Lung (tissue), 16 donors: ENCODE measurements around the gene CASP1. TPM values are rescaled to one million over a fixed set of nuclear protein-coding genes. Genes with fewer than 3 reads are reported as not detected.
"Not testable (repeated sequence)": the region's sequence is repeated elsewhere in the genome, so short reads cannot be mapped to it uniquely, and the experiment has no call there.

Source experiments
- ATAC-seq: fragments of 200-7000 bp; cut with Tn5 transposase; one replicate; pipeline ENCODE4 v1.9.1; 2020; ENCODE audit warnings: moderate number of reproducible peaks; ENCODE audit not compliant: insufficient read depth, low FRiP score
- DNase-seq, 3 donors: peaks; one replicate each; pipeline ENCODE4 v3.0.0-alpha.2; 2013 to 2017
- H3K27ac ChIP-seq, 2 donors: one replicate each; pipeline ENCODE4 v1.5.1; 2013; ENCODE audit warnings: mild to moderate bottlenecking in 2 of 2, moderate library complexity in 2 of 2, control low read depth in 1 of 2, inconsistent platforms in 1 of 2, low read depth in 1 of 2, low read length in 1 of 2
- H3K27me3 ChIP-seq, 3 donors: one replicate each; pipeline ENCODE4 v1.5.1; 2013; ENCODE audit warnings: low read length in 2 of 3; ENCODE audit not compliant: control insufficient read depth in 3 of 3, insufficient read depth in 3 of 3
- H3K36me3 ChIP-seq, 4 donors: one replicate each; pipeline ENCODE4 v1.5.1; 2013; ENCODE audit warnings: low read length in 4 of 4, mild to moderate bottlenecking in 1 of 4, moderate library complexity in 1 of 4; ENCODE audit not compliant: control insufficient read depth in 4 of 4, insufficient read depth in 4 of 4
- H3K4me1 ChIP-seq, 5 donors: one replicate each; pipeline ENCODE4 v1.5.1; 2013; ENCODE audit warnings: low read length in 5 of 5, mild to moderate bottlenecking in 2 of 5, moderate library complexity in 1 of 5; ENCODE audit not compliant: control insufficient read depth in 5 of 5, insufficient read depth in 5 of 5
- H3K4me3 ChIP-seq: one replicate; pipeline ENCODE4 v1.5.1; 2013; ENCODE audit warnings: mild to moderate bottlenecking, control low read depth, moderate library complexity
- H3K9ac ChIP-seq, 2 donors: one replicate each; pipeline ENCODE4 v1.5.1; 2013; ENCODE audit warnings: low read length in 2 of 2, control low read depth in 1 of 2; ENCODE audit not compliant: insufficient read depth in 1 of 2
- H3K9me3 ChIP-seq, 4 donors: one replicate each; pipeline ENCODE4 v1.5.1; 2013; ENCODE audit warnings: low read length in 3 of 4, mild to moderate bottlenecking in 1 of 4, moderate library complexity in 1 of 4; ENCODE audit not compliant: control insufficient read depth in 4 of 4, insufficient read depth in 3 of 4
- WGBS, 2 donors: extraction: QIAGEN DNeasy Blood & Tissue Kit; methylation state at CpG; one replicate each; pipeline ENCODE4 v1.1.7; 2013; 5-methylcytosine and 5-hydroxymethylcytosine counted together
- long read RNA-seq, 5 donors: transcript quantifications; one replicate each; lab custom pipeline, GENCODE V29; 2026
- polyA plus RNA-seq, 2 donors: library from polyadenylated mRNA; stranded (reverse); fragments of 200-250 nt; gene quantifications; one replicate each; pipeline ENCODE4 v1.2.1, GENCODE V29; 2013
- total RNA-seq, 2 donors: library from RNA; depleted of rRNA in 1 of 2; stranded (reverse); fragments of >200 nt in 1 of 2; gene quantifications; one replicate each; pipeline ENCODE4 v1.2.1, GENCODE V29; 2014 to 2021
- TF ChIP-seq, protein P1 (sequence below): IDR thresholded peaks from 2 replicates; pipeline ENCODE4 v1.5.1; 2012; ENCODE audit warnings: mild to moderate bottlenecking; ENCODE audit errors: control extremely low read depth, extremely low read depth
- donor health status: control.
- donor health status: control.
- donor health status: Bipolar disorder and iron deficiency.
- donor health status: healthy.
- donor health status: DM: yes; HTN: yes; CAD: no.

Gene CASP1
- total RNA-seq = 10 to 100 TPM; 38.5 to 50.8 TPM
- 100 to 1,000 TPM in 1 of 2 donors, 10 to 100 TPM in 1; 30.2 to 115 TPM for polyA plus RNA-seq
- long read RNA-seq, donor 1, partial matches to known transcripts = 0 of 4 reads
- long read RNA-seq, donor 1, other reads (novel, unspliced or antisense) = 0 of 4 reads
- long read RNA-seq, donor 2 = 0 reads
- long read RNA-seq, donor 3, partial matches to known transcripts = 0 of 3 reads
- long read RNA-seq, donor 3, other reads (novel, unspliced or antisense) = 0 of 3 reads
- long read RNA-seq, donor 4, partial matches to known transcripts = 0 of 5 reads
- long read RNA-seq, donor 4, other reads (novel, unspliced or antisense) = 0 of 5 reads
- long read RNA-seq, donor 5, transcript CASP1-202 (10 exons, 1,477 nt) = major isoform, 5 of 7 reads
- long read RNA-seq, donor 5, partial matches to known transcripts = 0 of 7 reads
- long read RNA-seq, donor 5, other reads (novel, unspliced or antisense) = 0 of 7 reads

DNA sequence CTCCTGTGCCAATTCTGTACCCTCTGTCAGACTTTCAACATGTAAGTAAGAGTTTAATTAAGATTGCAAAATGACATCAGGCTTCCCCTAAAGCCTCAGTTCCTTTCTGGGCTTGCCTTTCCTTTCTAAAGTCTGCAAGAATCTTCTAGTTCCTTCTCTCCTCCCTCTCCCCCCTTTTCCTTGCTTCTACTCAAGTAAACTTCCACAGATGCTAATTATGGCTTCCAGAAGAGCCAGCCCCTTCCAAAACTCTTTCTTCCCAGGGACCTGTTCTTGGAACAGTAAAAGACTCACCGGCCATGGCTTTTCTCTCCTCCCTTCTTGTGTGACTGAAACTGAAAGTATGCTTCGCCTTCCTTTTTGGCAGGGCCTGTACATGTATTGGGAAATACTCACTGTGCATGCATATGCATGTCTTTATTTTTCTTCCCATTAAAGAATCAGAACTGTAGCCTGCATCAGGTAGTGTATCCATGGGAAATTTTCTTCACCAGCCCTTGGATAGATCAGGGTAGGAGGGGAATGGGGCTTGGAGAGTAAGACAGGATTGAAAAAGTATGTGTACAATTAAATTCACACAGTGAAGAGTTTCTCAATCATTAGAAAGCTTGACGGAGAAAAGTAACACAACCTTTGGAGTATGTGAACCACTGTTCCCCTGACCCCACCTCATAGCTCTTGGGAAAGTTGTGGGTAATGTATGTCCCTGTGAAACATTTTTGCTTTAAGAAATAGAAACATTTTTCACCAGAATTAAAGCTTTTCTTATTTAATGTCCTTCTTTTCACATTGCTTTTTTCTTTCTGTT is at the start of gene CASP1:
CASP1 (minus strand) TSS at position 332 of the 808 bp plus-strand sequence; CDS start at position 301, 31 bp downstream.
- 3 to 4% methylated on average over 3 of the region's 3 CpGs for WGBS, 2 donors
- TF ChIP-seq, protein P1, sequence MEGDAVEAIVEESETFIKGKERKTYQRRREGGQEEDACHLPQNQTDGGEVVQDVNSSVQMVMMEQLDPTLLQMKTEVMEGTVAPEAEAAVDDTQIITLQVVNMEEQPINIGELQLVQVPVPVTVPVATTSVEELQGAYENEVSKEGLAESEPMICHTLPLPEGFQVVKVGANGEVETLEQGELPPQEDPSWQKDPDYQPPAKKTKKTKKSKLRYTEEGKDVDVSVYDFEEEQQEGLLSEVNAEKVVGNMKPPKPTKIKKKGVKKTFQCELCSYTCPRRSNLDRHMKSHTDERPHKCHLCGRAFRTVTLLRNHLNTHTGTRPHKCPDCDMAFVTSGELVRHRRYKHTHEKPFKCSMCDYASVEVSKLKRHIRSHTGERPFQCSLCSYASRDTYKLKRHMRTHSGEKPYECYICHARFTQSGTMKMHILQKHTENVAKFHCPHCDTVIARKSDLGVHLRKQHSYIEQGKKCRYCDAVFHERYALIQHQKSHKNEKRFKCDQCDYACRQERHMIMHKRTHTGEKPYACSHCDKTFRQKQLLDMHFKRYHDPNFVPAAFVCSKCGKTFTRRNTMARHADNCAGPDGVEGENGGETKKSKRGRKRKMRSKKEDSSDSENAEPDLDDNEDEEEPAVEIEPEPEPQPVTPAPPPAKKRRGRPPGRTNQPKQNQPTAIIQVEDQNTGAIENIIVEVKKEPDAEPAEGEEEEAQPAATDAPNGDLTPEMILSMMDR = no peak
- Histone ChIP-seq H3K36me3 (peaks cover 0 to 8% (median 4%) of the 10 kb centered on the region in 4 donors), H3K27me3 (no peaks in the 10 kb centered on the region), H3K4me1 (peaks cover 0 to 12% (median 2%) of the 10 kb centered on the region in 5 donors), H3K9me3 (peaks cover 0 to 4% (median 0%) of the 10 kb centered on the region in 4 donors), H3K9ac (peak within 1 kb of the TSS in 1 of 2 donors; percentile 76), H3K4me3 (peak within 1 kb of the TSS; percentile 29), H3K27ac (peak within 1 kb of the TSS; percentile 35 to 80)
- ATAC-seq = peak; percentile 75
- DNase-seq = peak; percentile 70 to 92 (median 90)

- Histone ChIP-seq H3K27ac (no peak overlapping the region), H3K4me1 (no peaks in the 10 kb centered on the region), H3K27me3 (no peaks in the 10 kb centered on the region), H3K4me3 (no peak overlapping the region), H3K9ac (no peak overlapping the region), H3K36me3 (no peaks in the 10 kb centered on the region), H3K9me3 (no peaks in the 10 kb centered on the region)
- no peak for DNase-seq
- 96% methylated on average over 5 of the region's 5 CpGs for WGBS, 2 donors
- ATAC-seq = no peak
- TF ChIP-seq, protein P1 = no peak
Measured at GRCh38 chr11:105081412-105082150, 46.6 kb upstream of the CASP1 start.

- H3K9me3 ChIP-seq, H3K4me1 ChIP-seq, ATAC-seq, H3K4me3 ChIP-seq, H3K27me3 ChIP-seq, H3K27ac ChIP-seq, H3K36me3 ChIP-seq, H3K9ac ChIP-seq: not testable (repeated sequence)
- 33 to 35% methylated on average over 6 of the region's 6 CpGs for WGBS, 2 donors
- peak in 1 of 3 donors; percentile 22 for DNase-seq
Measured at GRCh38 chr11:105080171-105080906, 45.4 kb upstream of the CASP1 start.
